Lung microvascular endothelial cell (primary cell): ENCODE data around the gene USP25. TPM values are rescaled to one million over a fixed set of nuclear protein-coding genes. Genes with fewer than 3 reads are reported as not detected.

Source experiments
- DNase-seq, 2 donors: peaks; one replicate each; pipeline versions ENCODE4 v3.0.0 to v3.0.0-alpha.2; 2010; ENCODE audit warnings: low read depth in 2 of 2
- total RNA-seq: library from RNA; depleted of rRNA; stranded (reverse); fragments of >200 nt; gene quantifications from 2 replicates; pipeline ENCODE4 v1.2.1, GENCODE V29; 2014

USP25 gene
- total RNA-seq, 1 donor from 2014 or later = 64.3 TPM

DNA sequence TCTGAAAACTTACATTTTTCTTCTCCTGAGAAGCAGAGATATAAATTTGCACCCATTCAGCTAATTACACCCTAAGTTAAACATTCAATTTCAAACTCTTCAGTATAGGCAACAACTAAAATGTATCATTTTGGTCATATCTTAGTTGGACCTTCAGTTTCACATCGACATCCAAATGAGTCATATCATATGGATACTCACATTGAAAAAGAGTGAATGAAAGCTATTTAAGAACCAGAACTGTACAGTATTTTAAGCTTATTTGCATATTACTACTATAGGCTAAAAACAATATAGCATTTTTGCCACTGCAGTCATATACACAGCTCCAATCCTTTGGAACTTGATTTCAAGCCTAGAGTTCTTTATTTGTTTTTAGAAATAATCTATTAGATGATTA lies 33.6 kb downstream of the USP25 start:
- no peak for DNase-seq

DNA sequence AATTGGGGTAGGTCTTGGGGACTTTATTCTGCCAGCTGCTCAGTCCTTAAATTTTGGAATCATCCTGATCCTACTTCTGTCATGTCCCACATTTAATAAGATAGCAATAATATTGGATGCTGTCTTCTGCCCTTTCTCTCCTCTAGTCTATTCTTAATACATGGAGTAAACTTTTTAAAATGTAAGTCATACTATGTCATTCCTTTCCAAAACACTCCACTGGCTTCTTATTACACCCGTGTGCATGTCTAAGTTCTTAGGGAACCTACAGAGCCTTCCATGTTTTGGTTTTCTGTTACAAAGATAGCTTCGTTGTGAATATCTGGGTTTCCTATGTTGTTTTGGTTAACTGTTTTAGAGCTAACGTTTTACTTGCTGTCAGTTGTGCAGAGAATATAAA lies 35.1 kb downstream of the USP25 start:
- DNase-seq = no peak

DNA sequence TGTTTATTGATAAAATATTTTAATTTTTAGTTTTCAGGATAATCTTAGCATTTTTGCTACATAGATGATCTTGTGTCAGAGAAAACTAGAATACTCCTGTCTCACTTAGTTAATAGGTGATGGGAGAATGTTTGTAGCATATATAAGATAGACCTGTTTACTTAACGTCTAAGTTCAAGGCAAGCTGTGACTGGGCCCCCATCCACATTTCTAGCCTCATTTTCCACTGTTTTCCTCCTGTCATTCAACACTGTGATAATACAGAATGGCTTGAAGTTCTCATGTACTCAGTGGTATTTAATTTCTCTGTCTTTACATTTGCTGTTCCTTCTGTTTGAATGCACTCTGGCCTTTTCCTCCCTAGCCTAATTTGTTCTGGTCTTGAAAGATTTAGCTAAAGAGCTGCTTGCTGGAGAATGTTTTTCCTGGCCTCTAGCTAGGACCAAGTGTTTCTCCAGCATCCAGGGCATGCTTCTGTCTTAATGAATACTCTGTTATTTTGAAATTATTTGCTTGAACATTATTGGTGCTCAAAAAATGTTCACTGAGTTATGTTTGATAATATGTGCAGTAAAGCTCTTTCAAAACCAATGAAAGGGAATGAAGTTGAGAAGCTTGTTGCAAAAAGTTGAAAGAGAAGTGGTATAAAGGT lies 37.3 kb downstream of the USP25 start:
- no peak for DNase-seq

DNA sequence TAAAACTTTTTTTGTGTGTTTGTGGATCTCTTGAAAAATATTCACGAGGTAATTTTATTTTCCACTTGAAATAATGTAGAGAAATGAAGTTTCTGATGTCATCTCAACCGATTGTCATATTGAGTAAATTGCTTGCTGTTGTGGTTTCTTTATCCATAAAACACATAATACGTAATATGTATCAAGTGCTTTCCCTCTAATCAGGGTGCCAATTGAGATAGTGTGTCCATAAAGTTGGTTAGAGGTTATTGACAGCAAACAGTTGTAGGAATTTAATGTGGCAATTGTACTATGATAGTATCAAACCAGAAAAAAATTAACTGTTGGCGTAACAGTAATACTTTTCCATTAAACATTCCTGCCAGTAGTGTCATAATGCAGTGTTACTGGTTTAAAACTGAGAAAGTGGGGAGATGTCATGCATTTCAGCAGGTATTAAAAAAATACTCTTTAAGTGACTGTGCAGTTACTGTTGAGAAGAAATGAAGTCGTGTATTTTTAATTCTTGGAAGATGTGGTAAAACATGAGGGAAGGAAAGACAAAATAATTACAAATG lies 38.3 kb downstream of the USP25 start:
- no peak for DNase-seq

GRCh38 chr21:15768853-15769252 lies 39.1 kb downstream of the USP25 start:
- DNase-seq = no peak

DNA sequence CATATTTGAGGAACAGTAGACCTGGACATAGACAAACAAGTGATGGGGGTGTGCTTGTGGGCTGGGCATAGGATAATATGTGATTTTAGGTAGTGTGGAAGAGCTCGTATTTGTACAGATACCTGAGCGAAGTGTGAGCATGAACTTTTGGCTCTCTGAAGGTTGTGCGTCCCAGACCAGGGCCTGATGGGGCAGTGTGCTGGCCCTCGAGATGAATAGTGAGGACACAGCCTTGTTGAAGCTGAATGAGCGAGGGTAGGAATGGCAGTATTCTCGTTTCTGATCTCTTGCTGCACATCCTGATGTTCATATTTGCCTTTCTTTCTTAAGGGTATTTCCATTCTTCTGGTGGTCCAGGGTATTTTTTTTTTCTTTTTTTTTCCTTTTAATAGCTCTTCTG lies 41.5 kb downstream of the USP25 start:
- no peak for DNase-seq

DNA sequence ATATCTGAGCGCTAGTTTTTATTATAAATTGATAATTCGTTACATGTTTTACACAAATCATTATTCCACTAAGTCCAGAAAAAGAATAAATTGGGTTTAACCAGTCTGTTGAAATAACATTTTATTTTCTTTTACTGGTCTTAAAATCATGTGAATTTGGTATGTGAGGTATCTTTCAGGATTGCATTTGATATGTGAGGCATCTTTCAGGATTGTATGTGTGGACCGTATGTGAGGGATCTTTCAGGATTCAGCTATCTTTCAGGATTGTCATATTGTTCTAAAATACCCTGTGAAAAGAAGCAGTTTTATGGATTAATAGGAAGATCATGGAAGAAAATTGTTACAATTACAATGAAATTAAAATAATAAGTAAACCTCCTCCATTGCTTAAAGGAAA lies 42.9 kb downstream of the USP25 start:
- DNase-seq = no peak

GRCh38 chr21:15774590-15774989 lies 44.8 kb downstream of the USP25 start:
- DNase-seq = no peak

GRCh38 chr21:15775291-15775690 lies 45.5 kb downstream of the USP25 start:
- no peak for DNase-seq

DNA sequence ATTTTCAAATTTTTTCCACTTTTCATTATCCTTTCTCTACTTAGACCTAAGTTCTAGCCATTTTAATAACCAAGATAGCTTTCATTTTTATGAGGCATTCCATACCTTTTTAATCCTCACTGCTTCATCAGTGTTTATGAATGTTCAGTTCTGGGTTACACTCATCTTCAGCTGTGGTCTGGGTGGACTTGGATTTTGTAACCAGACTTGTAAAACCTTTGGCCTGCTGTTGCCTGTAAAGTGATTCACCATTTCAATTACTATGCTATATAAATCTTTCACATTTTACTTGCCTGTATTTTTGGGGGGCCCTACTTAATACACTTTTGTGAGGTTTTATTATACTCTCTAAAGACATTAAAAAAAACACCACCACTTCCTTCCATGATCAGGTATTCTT lies 46.2 kb downstream of the USP25 start:
- DNase-seq = no peak

GRCh38 chr21:15776818-15777217 lies 47.0 kb downstream of the USP25 start:
- DNase-seq = no peak

DNA sequence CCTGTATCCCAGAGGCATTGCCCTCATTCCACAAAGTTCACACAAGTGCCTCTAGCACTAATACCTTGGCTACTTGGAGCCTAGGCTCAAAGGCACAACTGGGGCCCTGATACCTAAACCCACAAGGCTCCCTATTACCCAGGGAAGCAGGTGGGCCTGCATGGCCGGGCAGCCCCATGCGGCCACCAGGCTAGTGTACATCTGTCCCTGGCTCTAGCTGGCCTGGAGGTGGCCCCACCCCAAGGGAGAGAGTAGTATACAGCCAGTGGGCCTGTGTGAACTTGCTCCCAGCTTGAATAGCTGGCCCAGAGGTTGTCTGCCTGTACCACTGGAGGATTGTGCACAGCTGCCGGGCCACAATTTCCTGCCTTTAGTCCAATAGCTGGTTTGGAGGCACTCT lies 52.2 kb downstream of the USP25 start:
- DNase-seq = no peak

DNA sequence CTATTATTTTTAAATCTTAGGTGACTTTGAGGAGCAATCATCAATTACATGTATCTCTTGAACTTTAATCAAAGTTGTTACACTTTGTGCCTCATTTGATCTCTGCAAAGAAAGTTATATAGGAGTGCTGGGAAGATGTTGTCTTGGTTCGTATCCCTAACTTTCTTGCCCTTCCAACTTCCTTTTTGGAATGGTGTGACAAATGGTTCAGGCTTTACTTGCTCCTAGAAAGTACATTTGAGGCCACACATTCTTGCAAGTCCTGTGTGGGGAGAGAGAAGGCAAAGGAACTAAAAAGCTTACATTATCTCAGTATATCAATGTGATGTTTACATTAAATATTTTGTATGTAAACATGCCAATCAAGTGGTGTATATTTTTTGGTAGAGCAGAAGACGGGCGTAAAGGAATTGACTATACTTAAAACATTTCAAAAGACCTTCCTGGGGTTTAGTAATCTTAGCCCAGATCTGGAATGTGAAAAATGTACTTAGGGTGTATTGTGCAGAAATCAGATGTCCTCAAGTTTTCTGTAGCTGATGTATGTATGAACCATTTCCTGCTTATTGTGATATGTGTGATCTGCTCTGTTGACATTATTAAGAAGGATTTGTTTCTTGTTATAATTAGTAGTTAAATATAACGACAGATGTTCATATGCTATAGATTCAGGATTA lies 59.2 kb downstream of the USP25 start:
- peak in 1 of 2 donors; percentile 60 for DNase-seq

DNA sequence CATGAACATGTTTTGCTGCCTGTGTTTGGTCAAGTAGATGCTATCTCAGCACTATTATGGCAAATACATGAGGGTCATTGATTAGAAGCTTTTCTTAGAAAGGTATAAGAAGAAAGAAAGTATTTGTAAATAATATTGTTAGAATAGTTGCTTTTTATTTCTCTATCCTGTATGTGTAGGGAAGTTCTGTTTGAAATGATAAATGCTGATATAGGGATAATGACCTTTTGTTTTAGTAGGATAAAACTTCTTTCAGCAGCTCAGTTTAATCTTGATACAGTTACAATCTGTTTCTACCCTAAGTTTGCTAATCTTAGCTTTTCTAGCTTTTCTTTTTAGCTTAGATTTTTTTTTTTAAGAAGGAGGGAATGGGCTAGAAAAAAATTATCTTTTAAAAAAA lies 63.3 kb downstream of the USP25 start:
- DNase-seq = no peak

DNA sequence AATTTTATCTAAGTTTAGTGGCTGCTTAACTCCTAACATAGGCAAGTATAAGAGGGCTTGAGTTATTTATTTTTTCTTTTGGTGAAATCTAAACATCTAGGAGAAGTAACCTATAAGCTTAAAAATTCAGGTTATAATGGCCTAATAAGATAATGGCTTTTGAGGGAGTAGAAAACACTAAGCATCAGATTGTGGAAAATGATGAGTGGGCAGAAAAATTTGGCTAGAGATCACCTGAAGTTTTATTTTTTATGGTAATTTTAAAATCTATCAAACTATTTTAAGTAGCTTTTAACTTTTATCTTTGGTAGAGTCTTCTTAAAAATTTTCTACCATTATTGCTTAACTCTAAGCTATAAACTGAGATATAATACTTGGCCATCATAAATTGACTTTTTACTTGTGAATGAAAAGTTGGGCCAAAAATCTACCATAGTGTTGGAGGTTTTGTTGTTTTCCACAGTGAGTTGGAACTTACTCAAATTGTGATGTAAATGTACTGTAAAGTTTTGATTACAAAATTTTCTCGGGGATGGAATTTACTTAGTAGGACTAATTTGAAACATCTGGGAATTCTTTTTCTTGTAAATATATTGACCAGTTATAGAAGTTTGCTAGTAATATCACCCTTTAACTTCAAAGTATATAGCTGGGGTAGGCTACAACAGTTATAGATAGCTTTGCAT lies 63.9 kb downstream of the USP25 start:
- no peak for DNase-seq

DNA sequence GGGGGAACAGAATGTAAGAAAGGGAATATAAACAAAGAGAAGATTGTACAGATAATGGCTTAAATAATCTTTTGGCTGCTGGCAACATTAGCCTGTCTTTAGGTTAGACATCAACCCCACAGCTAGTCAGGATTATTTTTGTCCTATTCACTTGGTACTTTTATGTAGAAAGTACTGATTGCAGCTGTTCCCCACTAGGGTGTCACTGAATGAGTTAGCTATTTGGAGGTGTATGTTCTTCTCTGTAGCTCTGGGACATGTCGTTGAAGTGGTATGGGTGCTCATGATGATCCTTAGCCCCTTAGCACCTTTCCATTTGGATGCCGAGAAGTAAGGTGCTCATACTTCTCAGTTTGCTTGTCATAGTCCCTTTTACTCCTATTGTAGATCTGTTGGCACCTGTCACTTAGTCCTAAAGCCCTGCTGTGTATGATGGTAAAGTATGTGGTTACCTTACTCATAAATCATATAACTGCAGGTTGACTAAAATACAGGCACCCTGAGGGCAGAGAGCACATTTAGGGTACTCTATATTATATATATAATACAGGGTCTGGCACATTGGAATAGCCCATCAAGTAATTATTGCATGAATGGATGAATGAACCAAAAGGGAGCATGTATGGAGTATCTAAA lies 64.6 kb downstream of the USP25 start:
- no peak for DNase-seq

- no peak for DNase-seq
Observed at GRCh38 chr21:15795533-15795932, 65.8 kb downstream of the USP25 start.

- peak; percentile 3 to 7 for DNase-seq
Observed at GRCh38 chr21:15797577-15798363, 68.0 kb downstream of the USP25 start.

DNA sequence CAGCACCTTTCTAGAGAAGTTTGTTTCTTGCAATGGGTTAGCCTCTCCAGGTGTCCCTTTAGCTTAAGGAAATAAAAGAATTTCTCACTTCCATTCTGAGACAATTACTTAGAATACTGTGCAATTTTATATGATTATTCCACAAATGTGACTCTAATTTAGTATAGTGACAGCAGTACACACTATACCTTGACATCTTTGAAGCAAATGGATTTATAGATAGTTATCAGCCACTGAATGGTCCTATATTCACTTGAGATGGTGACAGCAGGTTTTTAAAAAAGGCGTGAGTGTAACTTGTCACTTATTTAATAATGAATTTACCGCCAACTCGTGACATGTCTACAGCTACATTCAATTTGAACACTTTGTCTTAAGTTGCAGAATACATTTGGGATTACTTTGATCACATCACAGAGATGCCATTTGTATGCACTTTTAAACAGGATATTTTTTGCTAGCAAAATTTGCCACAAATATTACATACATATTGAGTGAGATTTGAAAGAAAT lies 71.6 kb downstream of the USP25 start:
- no peak for DNase-seq

DNA sequence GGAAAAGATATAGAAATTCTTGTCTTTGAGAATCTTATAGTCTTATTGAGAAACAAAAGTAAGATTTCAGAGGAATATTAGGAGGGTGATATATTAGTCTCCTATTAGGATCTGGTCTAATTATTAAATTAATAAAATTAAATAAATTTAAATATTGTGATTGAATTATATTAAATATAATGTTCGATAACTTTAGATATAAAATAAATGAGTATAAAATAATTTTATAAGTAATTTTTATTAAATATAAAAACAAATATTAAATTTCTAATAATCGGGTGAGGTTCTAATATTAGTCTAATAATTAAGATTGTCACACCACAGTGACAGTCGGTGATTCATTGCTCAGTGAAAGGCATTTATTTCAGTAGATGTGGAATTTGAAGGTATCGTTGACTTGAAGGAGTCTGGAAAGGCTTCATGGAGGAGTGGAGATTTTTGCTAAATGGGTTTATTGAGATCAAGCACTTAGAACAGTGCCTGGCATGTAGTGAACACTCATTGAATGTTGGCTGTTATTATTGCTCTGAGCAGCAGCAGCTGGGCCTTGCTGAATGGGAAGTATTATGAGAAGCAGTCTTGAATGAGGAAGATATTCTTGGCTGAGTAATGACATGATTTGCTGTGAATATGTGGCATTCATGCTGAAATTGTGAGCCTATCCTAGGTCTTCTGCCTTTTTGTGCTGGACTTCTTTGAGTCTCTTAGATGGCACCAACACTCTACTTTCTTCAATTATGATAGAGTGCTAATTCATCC lies 74.6 kb downstream of the USP25 start:
- no peak for DNase-seq
